Ishikawa (cell line): ENCODE results near the gene TMEM242.
A peak's percentile ranks its signal among the peaks of the same experiment; 100 is the strongest.

Experiments used
- CEBPB ChIP-seq: IDR thresholded peaks from 2 replicates; pipeline ENCODE4 v1.6.1; 2012
- CREB1 ChIP-seq: IDR thresholded peaks from 2 replicates; pipeline ENCODE4 v1.6.1; 2012; ENCODE audit warnings: low read depth
- EGR1 ChIP-seq: IDR thresholded peaks from 2 replicates; pipeline ENCODE4 v1.6.1; 2012
- EP300 ChIP-seq: IDR thresholded peaks from 2 replicates; pipeline ENCODE4 v1.6.1; 2012; ENCODE audit warnings: borderline replicate concordance
- FOXM1 ChIP-seq: IDR thresholded peaks from 2 replicates; pipeline ENCODE4 v1.6.1; 2012; ENCODE audit warnings: low read depth, borderline replicate concordance
- NFIC ChIP-seq: IDR thresholded peaks from 2 replicates; pipeline ENCODE4 v1.6.1; 2012
- RAD21 ChIP-seq: IDR thresholded peaks from 2 replicates; pipeline ENCODE4 v1.6.1; 2012; ENCODE audit warnings: low read depth
- TAF1 ChIP-seq: IDR thresholded peaks from 2 replicates; pipeline ENCODE4 v1.6.1; 2012; ENCODE audit warnings: low read depth, mild to moderate bottlenecking
- TCF12 ChIP-seq: IDR thresholded peaks from 2 replicates; pipeline ENCODE4 v1.6.1; 2012; ENCODE audit warnings: low read depth
- TEAD4 ChIP-seq: IDR thresholded peaks from 2 replicates; pipeline ENCODE4 v1.6.1; 2012
- YY1 ChIP-seq: IDR thresholded peaks from 2 replicates; pipeline ENCODE4 v1.6.1; 2012; ENCODE audit warnings: low read depth
- ZBTB7A ChIP-seq: IDR thresholded peaks from 2 replicates; pipeline ENCODE4 v1.6.1; 2012; ENCODE audit warnings: low read depth
- TF ChIP-seq, protein P1 (sequence below): IDR thresholded peaks from 2 replicates; pipeline ENCODE4 v1.6.1; 2012; ENCODE audit warnings: low read depth, mild to moderate bottlenecking
- TF ChIP-seq, protein P2 (sequence below): IDR thresholded peaks from 2 replicates; pipeline ENCODE4 v1.6.1; 2012
- TF ChIP-seq, protein P3 (sequence below): IDR thresholded peaks from 2 replicates; pipeline ENCODE4 v1.6.1; 2012

Gene TMEM242

DNA sequence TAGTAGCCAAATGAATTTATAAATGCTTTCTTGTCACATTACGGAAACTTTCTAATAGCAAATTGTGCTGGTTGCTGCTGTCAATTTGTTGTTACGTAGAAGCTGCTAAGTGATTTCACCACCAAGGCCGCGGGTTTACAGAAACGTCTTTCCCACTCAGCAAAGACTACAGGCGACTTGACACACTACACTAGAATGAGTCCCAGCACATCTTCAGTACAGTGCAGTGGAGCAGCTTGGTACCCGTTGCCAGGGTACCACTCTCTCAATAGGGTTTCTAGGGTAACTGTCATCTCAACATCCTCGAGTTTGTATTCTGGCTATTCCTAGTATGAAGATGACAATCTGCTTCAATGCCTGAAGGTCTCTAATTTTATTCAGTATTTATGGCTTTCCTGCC lies 35.0 kb upstream of the TMEM242 start:
- no peak for TF ChIP-seq ZBTB7A
- TF ChIP-seq TCF12 = no peak
- no peak for TF ChIP-seq NFIC

DNA sequence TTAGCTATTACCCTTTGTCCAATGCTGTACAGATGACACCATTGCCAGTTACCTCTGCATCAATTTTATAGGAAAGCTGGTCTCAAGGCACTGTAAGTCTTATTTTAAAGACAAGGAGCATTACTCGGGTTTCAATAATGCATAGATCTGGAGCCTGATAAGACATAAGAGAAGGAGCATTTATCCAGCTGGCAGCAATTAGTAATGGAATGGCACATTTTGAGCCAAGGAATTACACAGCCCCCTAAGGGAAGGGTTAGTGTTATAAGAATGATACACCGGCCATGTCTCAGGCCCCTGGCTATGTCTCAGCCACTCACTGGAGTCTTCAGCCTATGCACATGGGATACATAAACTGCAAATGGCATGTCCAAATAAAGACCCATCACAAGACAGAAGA lies 23.1 kb upstream of the TMEM242 start:
- no peak for TF ChIP-seq TCF12
- TF ChIP-seq, protein P1, sequence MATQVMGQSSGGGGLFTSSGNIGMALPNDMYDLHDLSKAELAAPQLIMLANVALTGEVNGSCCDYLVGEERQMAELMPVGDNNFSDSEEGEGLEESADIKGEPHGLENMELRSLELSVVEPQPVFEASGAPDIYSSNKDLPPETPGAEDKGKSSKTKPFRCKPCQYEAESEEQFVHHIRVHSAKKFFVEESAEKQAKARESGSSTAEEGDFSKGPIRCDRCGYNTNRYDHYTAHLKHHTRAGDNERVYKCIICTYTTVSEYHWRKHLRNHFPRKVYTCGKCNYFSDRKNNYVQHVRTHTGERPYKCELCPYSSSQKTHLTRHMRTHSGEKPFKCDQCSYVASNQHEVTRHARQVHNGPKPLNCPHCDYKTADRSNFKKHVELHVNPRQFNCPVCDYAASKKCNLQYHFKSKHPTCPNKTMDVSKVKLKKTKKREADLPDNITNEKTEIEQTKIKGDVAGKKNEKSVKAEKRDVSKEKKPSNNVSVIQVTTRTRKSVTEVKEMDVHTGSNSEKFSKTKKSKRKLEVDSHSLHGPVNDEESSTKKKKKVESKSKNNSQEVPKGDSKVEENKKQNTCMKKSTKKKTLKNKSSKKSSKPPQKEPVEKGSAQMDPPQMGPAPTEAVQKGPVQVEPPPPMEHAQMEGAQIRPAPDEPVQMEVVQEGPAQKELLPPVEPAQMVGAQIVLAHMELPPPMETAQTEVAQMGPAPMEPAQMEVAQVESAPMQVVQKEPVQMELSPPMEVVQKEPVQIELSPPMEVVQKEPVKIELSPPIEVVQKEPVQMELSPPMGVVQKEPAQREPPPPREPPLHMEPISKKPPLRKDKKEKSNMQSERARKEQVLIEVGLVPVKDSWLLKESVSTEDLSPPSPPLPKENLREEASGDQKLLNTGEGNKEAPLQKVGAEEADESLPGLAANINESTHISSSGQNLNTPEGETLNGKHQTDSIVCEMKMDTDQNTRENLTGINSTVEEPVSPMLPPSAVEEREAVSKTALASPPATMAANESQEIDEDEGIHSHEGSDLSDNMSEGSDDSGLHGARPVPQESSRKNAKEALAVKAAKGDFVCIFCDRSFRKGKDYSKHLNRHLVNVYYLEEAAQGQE = no peak
- no peak for TF ChIP-seq TEAD4
- TF ChIP-seq FOXM1 = no peak
- no peak for TF ChIP-seq YY1
- TF ChIP-seq, protein P2, sequence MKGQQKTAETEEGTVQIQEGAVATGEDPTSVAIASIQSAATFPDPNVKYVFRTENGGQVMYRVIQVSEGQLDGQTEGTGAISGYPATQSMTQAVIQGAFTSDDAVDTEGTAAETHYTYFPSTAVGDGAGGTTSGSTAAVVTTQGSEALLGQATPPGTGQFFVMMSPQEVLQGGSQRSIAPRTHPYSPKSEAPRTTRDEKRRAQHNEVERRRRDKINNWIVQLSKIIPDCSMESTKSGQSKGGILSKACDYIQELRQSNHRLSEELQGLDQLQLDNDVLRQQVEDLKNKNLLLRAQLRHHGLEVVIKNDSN = no peak
- no peak for TF ChIP-seq ZBTB7A
- no peak for TF ChIP-seq CREB1
- no peak for TF ChIP-seq EP300
- no peak for TF ChIP-seq TAF1
- TF ChIP-seq, protein P3, sequence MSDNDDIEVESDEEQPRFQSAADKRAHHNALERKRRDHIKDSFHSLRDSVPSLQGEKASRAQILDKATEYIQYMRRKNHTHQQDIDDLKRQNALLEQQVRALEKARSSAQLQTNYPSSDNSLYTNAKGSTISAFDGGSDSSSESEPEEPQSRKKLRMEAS = no peak
- TF ChIP-seq CEBPB = no peak
- TF ChIP-seq NFIC = no peak
- TF ChIP-seq RAD21 = no peak

DNA sequence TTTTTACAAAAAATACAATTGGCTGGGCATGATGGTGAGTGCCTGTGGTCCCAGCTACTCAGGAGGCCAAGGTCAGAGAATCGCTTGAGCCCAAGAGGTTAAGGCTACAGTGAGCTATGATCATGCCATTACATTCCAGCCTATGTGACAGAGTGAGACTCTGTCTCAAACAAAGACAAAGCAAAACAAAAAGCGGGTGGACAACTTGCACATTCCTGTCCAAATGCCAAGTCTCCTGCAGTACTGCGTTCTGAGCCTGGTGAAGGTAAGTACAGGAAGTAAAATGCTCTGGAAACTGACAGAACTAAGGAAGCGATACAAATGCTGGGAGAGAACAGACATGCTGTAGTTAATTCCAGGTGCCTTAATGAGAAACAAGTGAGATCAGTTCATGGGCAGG lies 20.4 kb upstream of the TMEM242 start:
- TF ChIP-seq, protein P1 = no peak
- TF ChIP-seq ZBTB7A = no peak
- no peak for TF ChIP-seq YY1
- no peak for TF ChIP-seq TAF1
- TF ChIP-seq, protein P3 = no peak
- no peak for TF ChIP-seq EP300
- no peak for TF ChIP-seq CEBPB
- peak; percentile 63; the same call in 1 of the 2 replicates for TF ChIP-seq TEAD4
- no peak for TF ChIP-seq CREB1
- TF ChIP-seq NFIC = peak; percentile 39; the same call in 1 of the 2 replicates
- no peak for TF ChIP-seq RAD21

DNA sequence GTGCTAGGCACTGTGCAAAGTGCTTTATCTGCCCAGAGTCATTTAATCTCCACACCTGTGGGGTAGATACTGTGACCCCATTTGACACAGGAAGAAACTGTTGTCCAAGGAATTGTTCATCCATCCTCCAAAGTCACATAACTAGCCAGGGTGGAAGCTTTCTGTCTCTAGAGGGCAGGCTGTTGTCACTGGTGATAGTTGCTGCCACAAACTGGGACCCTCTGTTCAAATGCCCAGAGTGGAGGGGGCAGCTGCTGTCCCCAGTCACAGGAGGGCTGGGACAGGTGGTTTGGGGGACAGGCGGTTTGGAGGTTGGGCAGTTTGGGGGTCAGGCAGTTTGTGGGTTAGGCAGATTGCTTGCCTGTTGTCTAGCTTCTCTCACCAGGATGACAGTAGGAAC lies 16.1 kb upstream of the TMEM242 start:
- TF ChIP-seq CEBPB = no peak
- TF ChIP-seq TCF12 = no peak
- TF ChIP-seq, protein P3 = no peak
- no peak for TF ChIP-seq ZBTB7A
- no peak for TF ChIP-seq FOXM1
- TF ChIP-seq RAD21 = peak; percentile 37; the same call in 1 of the 2 replicates
- no peak for TF ChIP-seq NFIC

DNA sequence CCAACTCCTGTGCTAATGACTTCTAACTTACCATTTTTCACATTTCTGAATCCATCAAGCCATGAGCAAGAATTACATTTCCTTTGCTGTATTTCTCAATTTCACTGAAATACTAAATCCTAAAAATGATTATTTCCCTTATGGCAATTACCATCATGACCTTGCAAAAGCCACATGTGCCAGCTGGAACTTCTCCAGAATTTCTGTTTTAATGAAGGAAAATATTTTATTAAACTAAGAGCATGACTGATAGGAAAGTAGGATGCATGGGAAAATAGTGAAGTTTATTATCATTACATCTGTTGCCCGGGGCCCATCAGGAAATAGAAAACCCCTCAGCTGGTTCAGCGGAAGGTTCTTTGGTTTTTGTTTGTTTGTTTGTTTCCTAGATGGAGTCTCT lies 14.4 kb upstream of the TMEM242 start:
- TF ChIP-seq, protein P2 = no peak
- no peak for TF ChIP-seq TCF12
- TF ChIP-seq, protein P3 = no peak
- TF ChIP-seq CEBPB = no peak
- TF ChIP-seq YY1 = no peak
- no peak for TF ChIP-seq RAD21
- TF ChIP-seq NFIC = no peak
- no peak for TF ChIP-seq TAF1
- TF ChIP-seq, protein P1 = no peak
- TF ChIP-seq CREB1 = no peak
- no peak for TF ChIP-seq EP300
- TF ChIP-seq TEAD4 = no peak
- no peak for TF ChIP-seq FOXM1
- no peak for TF ChIP-seq EGR1
- no peak for TF ChIP-seq ZBTB7A
